ENCODE results near the gene GEMIN2. TPM values are rescaled to one million over a fixed set of nuclear protein-coding genes. Genes with fewer than 3 reads are reported as not detected.
"Not testable (repeated sequence)": the region's sequence is repeated elsewhere in the genome, so short reads cannot be mapped to it uniquely, and the experiment has no call there.

The GEMIN2 gene
- total RNA-seq, 1 donor from 2014 or later: 6.5 TPM

- DNase-seq: peak; percentile 93
- H3K36me3 ChIP-seq: no peaks in the 10 kb centered on the region
- peak within 1 kb of the TSS; percentile 95 for H3K4me3 ChIP-seq
- H3K27ac ChIP-seq (replicated peaks): peak within 1 kb of the TSS; percentile 97
- peaks cover 62% of the 10 kb centered on the region for H3K4me1 ChIP-seq
- no peak for TF ChIP-seq CTCF (IDR thresholded peaks at IDR 0.05; ENCODE audit: borderline replicate concordance)
- intact Hi-C loops (cut with micrococcal nuclease): no loop called here
- no peaks in the 10 kb centered on the region for H3K27me3 ChIP-seq (ENCODE audit: low read depth)
- H3K9me3 ChIP-seq (replicated peaks): no peaks in the 10 kb centered on the region
These were observed 10.9 kb upstream of the GEMIN2 start, which contains the start of gene SEC23A for GRCh38 chr14:39102969-39103957. Gene SEC23A, minus strand, starts transcription at chr14:39103235. Its CDS starts 7,117 bp downstream, at chr14:39096118.

DNA sequence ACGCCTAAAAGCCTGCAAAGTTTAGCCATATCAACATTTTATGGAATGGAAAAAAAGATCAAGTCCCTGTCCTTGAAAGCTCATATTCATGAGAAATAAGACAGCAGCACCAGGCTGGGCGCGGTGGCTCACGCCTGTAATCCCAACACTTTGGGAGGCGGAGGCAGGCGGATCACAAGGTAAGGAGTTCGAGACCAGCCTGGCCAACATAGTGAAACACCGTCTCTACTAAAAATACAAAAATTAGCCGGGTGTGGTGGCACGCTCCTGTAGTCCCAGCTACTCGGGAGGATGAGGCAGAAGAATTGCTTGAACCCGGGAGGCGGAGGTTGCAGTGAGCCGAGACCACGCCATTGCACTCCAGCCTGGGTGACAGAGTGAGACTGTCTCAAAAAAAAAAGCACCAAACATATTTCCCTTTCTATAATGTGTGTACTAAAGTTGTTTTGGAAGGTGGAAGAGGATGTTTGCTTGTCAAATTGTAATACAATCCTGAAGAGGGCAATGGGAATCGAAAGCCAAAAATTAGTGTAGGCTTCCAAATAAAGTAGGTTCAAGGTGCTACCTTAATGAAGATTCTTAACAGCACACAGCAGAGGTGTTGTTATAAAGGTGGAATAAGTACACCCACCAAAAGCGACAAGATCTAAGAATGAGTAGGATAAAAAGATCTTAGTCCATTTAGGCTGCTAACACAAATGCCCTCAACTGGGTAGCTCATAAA lies 9.9 kb upstream of the GEMIN2 start:
- H3K27me3 ChIP-seq (ENCODE audit: low read depth); H3K9me3 ChIP-seq (replicated peaks); intact Hi-C loops (cut with micrococcal nuclease); H3K36me3 ChIP-seq; DNase-seq: not testable (repeated sequence)
- H3K4me1 ChIP-seq: peaks cover 52% of the 10 kb centered on the region
- H3K4me3 ChIP-seq: peak overlapping the region; percentile 95
- H3K27ac ChIP-seq (replicated peaks): peak overlapping the region; percentile 97

- Histone ChIP-seq H3K27me3 (ENCODE audit: low read depth) (no peaks in the 10 kb centered on the region), H3K27ac (replicated peaks) (no peak overlapping the region), H3K36me3 (no peaks in the 10 kb centered on the region), H3K9me3 (replicated peaks) (no peaks in the 10 kb centered on the region), H3K4me3 (no peak overlapping the region), H3K4me1 (peaks cover 21% of the 10 kb centered on the region)
- DNase-seq: no peak
- intact Hi-C loops (cut with micrococcal nuclease): no loop called here
- peak; percentile 49 for TF ChIP-seq CTCF (IDR thresholded peaks at IDR 0.05; ENCODE audit: borderline replicate concordance)
These were observed 6.5 kb upstream of the GEMIN2 start for GRCh38 chr14:39107591-39107996.

DNA sequence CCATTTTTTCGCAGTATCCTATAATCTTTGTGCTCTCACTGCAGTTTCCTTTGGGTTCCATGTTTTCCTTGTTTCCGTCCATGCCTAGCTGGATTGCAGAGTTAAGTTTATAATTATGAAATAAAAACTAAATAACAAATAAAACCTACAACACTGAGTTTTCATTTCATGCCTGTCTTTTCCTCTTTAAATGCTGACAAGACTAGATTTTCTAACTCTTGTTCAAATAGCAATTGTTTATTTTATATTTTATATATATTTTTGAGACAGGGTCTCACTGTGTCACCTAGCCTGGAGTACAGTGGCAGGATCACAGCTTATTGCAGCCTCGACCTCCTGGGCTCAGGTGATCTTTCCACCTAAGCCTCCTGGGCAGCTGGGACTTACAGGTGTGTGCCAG lies 5.3 kb upstream of the GEMIN2 start:
- no peak for TF ChIP-seq CTCF (IDR thresholded peaks at IDR 0.05; ENCODE audit: borderline replicate concordance)
- no peaks in the 10 kb centered on the region for H3K36me3 ChIP-seq
- no peaks in the 10 kb centered on the region for H3K27me3 ChIP-seq (ENCODE audit: low read depth)
- no peak overlapping the region for H3K4me3 ChIP-seq
- no peak overlapping the region for H3K27ac ChIP-seq (replicated peaks)
- intact Hi-C loops (cut with micrococcal nuclease): no loop called here
- no peak for DNase-seq
- peaks cover 15% of the 10 kb centered on the region for H3K4me1 ChIP-seq
- no peaks in the 10 kb centered on the region for H3K9me3 ChIP-seq (replicated peaks)

DNA sequence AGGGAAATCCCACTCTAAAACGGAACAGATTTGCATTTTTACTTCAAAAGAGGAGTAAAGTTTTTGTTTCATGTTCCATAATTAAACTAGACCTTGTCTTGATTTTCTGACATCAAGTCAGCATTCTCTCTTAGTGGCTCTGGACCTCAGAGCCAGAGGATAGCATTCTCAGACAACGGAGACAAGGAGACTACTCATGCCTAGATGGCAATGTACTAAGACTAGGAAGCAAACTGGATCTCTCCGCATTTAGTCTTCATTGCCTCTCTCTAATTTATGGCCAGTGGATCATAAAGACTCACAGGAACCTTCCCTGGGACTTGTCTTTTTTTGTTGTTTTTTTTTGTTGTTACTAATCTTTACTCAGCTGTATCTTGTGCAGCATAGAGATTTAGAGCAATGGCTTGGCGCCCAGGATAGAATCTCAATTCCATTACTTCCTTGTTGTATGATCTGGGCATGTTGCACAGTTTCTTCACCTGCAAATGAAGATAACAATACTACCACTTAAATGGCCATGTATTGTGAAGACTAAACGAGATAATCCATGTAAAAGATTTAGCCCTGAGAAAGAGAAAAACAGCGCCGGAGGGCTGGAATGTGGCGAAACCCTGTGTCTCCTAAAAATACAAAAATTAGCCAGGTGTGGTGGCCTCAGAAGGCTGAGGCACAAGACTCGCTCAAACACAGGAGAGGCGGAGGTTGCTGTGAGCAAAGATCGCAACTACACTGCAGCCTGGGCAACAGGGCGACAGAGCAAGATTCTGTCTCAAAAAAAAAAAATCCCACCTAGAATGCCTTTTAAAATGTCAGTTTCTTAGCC lies 4.0 kb upstream of the GEMIN2 start:
- DNase-seq: no peak
- Histone ChIP-seq H3K9me3 (replicated peaks) (no peaks in the 10 kb centered on the region), H3K27ac (replicated peaks) (no peak overlapping the region), H3K4me1 (peaks cover 16% of the 10 kb centered on the region), H3K4me3 (no peak overlapping the region), H3K36me3 (no peaks in the 10 kb centered on the region), H3K27me3 (ENCODE audit: low read depth) (no peaks in the 10 kb centered on the region)
- intact Hi-C loops (cut with micrococcal nuclease): no loop called here
- TF ChIP-seq CTCF (IDR thresholded peaks at IDR 0.05; ENCODE audit: borderline replicate concordance): no peak

All from left ventricle myocardium inferior (tissue), 1 donor.